Measurements from ENCODE around the gene BRWD1.
"Not testable (repeated sequence)": the region's sequence is repeated elsewhere in the genome, so short reads cannot be mapped to it uniquely, and the experiment has no call there.

BRWD1 gene

DNA sequence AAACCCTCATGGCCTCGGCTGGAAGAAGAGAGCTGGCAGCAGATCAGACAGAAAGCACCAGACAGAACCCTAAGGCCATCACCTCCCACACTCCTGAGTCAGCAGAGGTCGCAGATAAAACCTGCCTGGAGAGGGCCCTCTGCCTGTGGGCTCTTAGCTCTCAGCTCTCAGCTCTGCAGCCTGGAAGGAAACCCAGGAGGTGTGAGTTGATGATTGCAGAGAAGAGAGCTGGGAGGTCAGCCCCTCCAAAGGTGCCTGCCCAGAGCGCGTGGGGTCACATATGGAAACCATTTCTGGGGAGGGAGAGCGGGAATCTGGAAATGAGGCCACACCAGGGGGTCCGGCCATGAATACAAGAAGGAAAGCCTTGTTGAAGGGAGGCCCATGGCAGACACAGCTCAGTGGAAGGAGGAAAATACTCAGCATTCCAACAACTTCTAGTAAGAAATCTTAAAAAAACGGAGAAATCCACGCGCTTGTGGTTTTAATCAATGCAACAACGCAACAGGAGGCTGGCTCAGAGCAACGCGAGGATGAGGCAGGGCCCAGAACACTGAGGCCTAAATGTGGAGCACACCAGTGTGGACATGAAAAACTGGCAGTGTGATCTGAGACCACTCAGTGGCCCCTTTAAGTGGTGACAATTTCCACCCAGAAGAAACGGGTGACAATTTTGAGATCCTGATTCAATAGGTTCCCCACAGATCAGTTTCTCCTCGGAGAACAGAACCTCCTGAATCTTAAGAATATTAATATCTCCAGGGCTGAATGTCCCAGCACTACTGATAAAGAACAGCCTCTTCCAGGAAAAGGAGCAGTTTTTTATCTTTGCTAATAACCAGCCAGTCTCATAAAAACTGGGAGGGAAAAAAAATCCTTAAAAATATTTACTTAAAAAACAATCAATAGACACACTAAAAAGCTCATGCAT, 175.9 kb downstream of the BRWD1 start:
- DNase-seq (ENCODE audit: low read depth in 1 of 2, low spot score in 1 of 2) = no peak

DNA sequence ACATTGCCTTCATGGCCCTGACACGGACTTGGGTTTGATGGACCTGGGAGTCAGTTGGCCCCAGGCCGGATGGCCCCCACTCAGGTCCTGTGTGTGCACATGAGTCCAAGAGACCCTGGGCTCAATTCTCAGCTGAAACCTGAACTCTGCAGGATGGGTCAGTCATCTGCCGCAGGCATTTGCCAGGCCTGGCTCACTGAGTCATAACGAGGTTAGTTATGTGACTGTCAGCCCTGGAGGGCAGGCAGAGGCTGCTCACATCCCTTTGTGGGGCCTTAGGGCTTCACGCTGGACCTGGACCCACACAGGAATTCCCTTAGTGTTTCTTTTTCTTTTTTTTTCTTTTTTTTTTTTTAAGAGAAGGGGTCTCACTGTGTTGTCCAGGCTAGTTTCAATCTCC, 176.7 kb downstream of the BRWD1 start:
- DNase-seq (ENCODE audit: low read depth in 1 of 2, low spot score in 1 of 2) = no peak

DNA sequence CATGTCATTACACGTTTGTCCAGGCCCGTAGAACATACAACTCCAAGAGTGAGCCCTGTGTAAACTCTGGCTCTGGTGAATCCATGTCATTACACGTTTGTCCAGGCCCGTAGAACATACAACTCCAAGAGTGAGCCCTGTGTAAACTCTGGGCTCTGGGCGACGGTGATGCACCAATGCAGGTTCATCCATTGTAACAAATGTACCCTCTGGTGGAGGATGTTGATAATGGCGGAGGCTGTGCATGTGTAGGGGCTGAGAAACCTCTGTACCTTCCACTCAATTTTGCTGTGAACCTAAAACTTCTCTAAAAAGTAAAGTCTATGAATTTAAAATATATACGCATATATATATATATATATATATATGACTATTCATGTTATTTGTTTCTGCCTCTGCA, 177.3 kb downstream of the BRWD1 start:
- DNase-seq (ENCODE audit: low read depth in 1 of 2, low spot score in 1 of 2) = not testable (repeated sequence)

DNA sequence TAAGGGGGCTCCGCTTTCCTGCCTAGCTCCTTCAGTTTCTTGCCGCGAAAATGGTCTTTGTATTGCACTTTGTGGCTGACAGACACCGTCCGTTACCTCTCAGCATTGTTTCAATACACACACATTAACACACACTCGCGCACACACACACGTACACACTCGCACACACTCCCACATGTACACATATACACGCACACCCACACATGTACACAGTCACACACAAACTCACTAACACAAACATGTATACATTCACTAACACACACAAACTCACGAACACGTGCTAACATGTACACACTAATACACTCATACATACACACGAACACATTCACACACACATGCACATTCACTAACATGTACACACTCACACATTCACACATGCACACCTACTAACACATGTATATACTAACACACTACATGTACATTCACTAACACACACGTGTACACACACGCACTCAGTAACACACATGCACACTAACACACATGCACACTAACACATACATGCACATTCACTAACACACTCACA, 179.1 kb downstream of the BRWD1 start:
- no peak for DNase-seq (ENCODE audit: low read depth in 1 of 2, low spot score in 1 of 2)
